Measurements from ENCODE around the gene EYA2.
"Not testable (repeated sequence)": the region's sequence is repeated elsewhere in the genome, so short reads cannot be mapped to it uniquely, and the experiment has no call there.

The EYA2 gene

DNA sequence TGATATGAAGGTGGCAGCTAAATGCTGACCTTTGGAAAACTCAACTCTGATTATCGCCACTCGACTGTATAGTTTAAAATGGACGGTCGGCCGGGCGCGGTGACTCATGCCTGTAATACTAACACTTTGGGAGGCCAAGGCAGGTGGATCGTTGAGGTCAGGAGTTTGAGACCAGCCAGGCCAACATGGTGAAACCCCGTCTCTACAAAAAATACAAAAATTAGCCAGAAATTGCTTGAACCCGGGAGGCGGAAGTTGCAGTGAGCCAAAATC lies 310.1 kb downstream of the EYA2 start:
- DNase-seq (ENCODE audit: low spot score) = not testable (repeated sequence)

DNA sequence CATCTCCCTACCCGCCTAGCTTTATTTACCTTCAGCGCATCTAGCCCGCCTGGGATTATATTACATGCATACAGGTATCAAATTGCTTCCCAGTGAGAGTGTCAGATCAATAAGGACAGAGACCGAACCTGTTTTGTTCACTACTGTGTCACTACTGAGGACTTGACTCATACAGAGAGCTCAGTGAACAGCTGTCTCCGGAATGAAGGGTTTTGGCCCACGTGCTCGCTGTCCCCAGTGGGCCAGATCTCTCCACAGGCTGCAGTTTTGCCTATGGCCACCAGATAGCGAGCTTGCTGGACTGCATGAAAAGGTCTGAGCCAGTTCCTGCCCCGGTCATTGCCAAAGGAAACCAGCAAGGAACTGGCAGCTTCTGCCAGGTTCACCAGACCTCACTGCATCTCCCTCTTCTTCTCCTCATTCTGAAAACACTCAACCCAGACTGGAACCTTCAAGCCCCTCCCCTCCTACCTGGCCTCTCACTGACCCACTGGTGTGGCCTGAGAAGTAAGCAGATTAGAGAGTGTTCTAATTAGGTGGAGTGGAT lies 311.0 kb downstream of the EYA2 start:
- DNase-seq (ENCODE audit: low spot score) = peak; percentile 11

DNA sequence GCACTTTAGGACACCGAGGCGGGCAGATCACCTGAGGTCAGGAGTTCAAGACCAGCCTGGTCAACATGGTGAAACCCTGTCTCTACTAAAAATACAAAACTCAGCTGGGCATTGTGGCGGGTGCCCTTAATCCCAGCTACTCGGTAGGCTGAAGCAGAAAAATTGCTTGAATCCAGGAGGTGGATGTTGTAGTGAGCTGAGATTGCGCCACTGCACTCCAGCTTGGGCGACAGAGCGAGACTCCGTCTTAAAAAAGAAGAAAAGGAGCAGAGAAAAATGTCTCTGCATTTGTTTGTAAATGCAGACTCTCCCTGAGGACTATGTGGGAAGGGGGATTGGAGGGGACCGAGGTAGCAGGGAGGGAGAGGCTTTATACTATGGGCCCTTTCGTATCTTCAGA lies 311.9 kb downstream of the EYA2 start:
- not testable (repeated sequence) for DNase-seq (ENCODE audit: low spot score)

DNA sequence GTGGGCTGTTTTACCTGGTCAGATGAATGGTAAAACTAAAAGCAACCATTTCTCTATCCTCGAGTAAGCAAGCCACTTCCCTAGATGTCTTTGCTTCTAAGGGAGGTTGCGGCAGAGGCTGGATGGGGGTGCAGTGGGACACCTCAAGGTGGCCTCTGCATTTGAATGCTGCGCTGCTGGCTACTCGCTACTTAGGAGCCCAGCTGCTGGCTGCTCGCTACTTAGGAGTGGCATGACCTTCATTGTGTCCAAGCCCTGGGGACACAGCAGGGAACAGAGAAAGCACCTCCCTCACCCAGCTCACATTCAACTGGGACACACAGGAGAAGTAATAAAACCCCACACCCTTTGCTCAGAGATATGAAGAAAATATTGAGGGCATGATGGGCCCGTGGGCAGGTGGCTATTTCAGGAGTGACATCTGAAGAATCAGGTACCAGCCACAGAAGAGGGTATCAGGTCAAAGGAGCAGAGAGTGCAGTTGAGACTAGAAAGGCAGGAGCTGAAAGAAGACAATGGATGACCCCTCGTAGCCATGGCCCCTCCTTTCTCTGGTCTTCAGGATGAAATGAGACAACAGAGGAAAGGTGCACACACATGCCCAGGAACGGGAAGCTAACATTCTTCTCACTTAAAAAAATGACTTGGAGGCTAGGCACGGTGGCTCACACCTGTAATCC lies 312.5 kb downstream of the EYA2 start:
- DNase-seq (ENCODE audit: low spot score) = no peak

DNA sequence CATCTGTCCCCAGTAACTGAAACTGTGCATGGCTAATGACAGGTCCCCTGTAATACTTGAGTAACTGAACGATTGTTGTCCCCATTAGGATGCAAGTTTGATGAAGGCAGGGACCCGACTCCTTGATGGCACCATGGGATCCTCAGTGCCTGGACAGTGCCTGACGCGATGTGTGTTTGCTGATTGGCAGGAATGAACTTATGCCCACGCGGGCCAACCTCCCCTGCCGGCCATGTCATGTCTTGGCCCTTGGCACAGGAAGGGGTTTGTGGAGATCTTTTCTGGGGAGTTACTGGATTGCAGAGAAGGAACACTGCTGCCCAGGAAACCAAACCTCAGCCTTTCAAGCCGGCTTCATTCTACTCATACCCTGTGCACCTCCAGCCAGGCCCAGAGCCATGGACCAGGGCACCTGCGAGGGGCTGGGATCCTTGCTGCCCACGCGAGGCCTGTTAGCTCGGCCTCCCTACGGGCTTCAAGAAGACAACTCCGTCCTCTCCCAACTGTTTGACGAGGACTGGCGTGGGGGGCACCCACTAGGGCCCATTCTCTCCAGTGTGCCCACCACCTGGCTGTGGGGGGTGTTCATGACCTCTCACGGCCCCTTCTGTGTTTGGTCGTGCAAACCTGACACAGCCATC lies 314.0 kb downstream of the EYA2 start:
- no peak for DNase-seq (ENCODE audit: low spot score)

DNA sequence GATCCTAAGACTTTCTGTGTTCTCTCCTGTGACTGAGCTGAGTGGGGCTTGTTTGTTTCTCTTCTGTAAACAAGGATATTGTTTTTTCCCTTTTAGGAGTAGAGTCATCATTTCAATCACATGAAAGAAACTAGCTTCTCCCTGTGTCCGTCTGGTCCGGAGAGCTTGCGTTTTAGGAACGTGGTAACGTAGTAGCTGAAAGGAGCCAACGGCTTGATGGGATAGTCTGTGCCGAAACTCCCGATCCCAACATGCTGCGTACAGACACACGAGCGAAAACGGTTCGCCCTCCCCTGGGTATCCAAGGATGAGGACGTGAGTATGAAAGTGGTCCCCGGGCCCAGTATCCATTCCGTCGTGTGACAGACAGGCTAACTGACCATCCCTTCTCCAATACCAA lies 315.3 kb downstream of the EYA2 start:
- DNase-seq (ENCODE audit: low spot score) = no peak

DNA sequence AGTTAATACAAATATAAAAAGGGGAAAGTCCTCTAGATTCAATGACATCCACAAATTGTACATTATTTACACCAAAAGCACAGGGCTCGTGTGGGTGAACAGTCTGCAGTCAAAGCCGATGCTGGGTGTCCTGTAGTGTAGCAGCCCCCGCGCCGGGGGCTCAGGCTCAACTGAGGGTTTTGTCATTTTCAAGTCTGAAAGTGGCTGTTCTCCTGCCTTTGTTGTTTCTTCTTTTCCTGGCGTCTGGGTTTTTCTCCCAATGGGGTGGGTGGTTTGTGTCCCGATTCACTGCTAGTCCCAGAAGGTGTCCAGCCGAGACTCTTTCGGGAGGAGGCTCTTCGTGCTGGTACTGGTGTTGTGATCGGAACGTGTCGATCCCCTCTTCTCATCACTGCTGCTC lies 315.8 kb downstream of the EYA2 start:
- DNase-seq (ENCODE audit: low spot score) = no peak

DNA sequence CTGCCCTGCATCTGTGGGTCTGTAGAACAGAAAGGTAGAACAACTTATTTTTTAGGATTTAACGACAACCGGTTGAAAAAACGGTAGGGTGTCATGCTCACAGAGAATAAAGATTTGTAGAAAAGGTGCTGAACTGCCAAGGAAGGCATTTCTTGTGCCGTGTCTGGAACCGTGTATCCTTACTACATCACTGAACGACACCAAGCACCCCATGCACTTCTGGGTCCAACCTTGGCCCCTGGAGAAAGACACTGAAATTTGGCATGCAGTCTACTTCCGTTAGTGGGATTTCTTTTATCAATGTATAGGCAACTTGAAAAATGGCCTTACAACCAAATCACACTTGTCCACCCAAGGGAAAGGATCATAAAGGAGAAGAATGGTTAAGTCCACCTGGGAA lies 316.4 kb downstream of the EYA2 start:
- no peak for DNase-seq (ENCODE audit: low spot score)

DNA sequence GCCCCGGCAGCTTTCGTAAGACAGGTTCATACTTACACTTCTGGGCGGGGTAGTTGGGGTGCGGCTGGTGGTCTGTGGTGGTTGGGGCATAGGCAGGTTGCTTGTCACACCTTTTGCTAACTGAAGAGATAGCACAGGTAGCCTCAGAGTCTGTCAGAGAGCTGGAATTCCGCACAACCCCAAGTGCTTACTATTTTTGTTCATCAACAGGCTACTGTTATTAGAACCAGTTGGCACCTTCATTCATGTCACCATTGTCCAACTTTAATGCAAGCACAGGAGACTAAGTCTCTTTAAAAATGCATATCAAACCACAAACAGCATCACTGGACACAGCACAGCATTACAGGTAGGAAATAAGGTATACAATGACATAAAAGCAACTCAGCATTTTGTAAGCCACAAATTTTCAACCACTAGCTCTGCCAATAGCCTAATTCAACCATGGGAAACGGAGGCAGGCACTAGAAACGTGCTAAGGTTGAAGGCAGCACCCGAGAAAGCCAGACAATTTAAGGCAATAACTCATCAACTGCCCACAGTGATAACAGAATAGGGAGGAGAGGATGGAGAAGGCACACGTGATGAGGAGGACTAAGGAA lies 318.1 kb downstream of the EYA2 start:
- DNase-seq (ENCODE audit: low spot score) = no peak

DNA sequence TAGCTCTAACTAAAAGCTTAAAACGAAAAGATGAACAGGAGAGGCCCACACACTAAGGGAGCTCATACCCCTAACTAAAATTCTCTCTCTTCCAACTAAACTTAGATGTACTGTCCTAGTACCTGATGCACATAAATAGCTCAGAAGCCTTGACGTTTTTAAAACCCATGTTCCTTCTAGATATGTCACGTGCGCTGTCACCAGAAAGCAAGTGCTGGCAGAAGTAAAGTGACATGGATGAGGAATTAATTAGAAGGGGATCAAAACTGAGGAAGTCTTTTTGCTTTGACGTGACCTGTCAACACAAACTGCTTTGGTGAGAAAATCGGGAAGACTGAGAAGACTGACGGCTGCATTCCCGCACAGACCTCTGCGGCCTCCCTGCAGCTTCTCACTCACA lies 319.3 kb downstream of the EYA2 start:
- DNase-seq (ENCODE audit: low spot score) = no peak

DNA sequence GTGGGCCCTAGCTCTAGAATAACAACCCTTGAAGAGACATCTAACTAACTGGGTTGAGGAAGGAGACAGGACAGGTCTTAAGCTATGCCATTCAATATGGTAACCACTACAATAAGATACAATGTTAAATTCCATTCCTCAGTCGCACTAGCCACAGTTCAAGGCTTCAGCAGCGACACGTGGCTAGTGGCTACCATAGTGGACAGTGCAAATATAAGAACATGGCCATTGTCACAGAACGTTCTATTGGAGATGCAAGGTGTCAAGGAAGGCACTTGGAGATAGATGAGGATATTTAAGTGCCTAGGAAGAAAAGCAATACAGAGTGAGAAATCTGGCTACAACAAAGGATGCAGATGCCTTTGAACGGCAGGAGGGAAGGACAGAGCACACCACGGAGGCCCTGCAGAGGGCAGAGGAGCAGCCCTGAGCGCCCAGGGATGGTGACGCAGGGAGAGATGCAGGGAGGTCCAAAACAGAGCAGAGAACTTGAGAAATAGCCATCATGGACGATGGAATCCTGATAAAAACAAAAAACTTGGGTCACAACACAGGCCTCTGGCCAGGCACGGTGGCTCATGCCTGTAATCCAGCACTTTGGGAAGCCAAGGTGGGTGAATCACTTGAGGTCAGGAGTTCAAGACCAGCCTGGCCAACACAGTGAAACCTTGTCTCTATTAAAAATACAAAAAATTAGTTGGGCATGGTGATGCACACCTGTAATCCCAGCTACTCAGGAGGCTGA lies 321.2 kb downstream of the EYA2 start:
- DNase-seq (ENCODE audit: low spot score) = no peak

DNA sequence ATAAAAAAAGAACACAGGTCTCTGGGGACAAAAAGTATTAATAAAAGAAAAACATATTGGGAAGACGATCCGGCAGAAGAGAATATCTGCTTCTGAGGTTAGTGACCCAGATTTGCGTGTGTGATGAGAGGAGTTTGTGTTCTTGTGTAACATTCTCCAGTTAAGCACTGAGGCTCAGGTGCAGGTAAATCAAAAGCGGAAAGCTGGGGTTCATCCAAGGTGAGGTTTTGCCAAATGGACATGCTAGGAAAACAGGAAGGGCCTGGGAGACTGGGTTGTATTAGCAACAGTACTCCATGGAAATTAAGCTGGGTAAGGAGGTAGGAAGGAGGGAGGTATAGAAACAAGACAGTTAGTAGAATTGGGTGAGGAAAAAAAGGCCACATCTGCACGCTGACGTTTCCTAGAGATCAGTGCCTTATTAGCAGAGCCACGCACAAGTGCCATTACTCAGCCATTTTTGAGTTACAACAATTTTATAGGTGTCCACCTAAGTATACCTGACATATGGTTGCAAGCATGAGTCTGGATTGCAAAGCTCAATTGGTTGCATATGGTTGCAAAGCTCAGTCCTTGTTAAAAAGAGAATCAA lies 322.3 kb downstream of the EYA2 start:
- no peak for DNase-seq (ENCODE audit: low spot score)

DNA sequence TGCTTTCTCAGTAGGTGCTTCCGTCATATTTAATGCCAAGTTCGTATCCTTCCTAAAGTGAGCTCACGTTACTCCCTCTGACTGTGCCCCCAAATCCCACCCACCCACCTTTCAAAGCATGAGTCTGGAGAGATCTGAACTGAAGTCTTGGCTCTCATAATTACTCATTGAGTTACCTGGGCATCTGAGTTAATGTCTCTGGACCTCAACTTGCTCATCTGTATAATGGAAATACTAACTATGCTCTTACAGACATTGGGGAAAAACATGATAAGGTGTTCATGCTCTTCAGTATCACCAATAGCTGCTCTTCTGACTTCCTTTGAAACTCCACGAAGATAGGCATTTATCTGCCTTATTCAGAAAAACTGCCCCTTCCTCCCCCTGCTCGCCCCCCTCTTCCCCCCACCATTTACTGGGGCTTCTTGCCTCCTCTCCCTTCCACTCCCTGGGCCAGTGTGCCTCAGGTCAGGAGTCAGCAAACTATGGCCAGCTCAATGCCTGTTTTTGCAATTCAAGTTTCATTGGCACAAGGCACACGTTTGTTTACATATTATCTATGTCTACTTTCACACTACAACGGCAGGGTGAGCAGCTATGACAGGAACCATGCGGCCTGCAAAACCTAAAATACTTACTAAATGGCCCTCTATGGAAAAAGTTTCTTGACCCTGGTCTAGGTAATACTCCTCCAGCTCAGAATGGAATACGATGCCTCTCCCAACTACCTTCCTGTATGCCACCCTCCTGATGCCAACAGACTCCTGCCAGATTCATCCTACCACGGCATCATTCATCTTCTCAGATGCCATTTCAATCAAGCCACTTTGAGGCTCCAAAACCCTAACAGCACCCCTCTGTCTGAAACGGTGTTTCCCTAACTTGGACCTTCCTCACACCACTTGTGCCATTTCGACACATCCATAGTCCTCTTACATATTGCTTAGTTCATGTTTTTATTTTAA lies 323.1 kb downstream of the EYA2 start:
- DNase-seq (ENCODE audit: low spot score) = no peak

DNA sequence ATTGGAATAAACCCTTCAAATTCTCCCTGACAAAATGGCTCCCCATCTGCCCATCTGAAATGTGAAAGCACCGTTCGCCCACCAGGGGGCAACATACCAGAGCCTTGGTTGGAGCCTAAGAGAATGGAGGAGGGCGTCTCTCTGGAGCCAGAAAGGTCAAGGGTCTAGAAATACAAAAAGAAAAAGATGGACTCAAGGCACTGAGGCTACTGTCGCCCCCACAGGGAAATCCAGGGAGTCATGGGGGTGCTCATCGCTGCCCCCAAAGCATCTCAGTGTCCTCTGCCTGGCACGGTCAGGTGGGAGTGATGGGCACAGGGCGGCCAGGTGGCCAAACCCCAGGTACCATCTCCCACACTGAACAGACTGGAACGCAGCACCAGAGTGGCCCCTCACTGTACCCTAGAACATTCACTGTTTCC lies 325.5 kb downstream of the EYA2 start:
- no peak for DNase-seq (ENCODE audit: low spot score)

DNA sequence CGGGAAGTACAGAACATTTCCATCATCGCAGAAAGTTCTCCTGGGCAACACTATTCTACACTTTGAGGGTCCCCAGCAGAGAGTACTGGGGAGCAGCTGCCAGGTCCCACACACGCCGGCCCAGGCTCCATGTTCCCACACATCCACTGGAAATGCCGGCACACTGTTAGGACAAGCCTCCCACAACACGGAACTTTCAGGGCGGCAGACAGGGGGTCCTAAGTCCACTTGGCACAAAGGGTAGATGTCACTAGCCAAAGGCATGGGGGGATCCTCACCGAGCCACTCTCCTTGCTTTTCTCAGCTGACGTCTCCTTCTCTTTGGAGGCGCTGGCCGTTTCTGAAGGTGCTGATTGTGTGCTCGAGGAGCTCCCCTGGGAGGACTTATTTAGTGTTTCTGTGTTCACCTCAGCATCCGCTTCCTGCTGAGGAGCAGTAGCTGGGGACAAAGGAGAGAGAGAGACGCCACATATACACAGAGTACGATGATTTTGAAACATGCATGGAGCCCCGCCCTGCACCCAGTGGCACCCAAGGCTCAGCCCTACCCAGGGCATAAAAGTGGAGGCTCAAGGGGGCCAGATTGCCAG lies 326.5 kb downstream of the EYA2 start:
- no peak for DNase-seq (ENCODE audit: low spot score)

DNA sequence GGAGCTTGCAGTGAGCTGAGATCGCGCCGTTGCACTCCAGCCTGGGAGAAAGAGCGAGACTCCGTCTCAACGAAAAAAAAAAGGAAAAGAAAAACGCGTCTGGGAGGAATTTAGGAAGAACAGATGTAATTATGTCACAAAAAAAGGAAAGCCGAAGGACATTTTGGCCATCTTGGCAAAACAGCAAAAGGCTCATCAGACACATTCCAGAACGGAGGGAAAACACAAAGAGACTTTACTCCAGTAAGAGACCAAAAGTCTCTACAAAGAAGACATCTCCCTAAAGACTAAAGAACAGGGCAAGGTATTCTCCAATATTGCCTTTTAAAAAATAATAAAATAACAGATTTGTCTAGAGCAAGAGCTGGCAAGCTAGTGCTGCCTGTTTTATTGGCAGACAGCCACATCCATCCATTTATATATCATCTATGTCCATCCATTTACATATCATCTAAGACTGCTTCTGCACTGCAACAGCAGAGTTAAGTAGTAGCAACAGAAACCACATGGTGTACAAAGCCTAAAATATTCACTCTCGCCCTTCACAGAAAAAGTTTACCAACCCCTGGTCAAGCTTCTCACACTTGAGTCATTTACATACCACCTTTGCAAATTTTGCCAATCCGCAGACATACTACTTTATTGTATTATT lies 328.0 kb downstream of the EYA2 start:
- DNase-seq (ENCODE audit: low spot score) = no peak

DNA sequence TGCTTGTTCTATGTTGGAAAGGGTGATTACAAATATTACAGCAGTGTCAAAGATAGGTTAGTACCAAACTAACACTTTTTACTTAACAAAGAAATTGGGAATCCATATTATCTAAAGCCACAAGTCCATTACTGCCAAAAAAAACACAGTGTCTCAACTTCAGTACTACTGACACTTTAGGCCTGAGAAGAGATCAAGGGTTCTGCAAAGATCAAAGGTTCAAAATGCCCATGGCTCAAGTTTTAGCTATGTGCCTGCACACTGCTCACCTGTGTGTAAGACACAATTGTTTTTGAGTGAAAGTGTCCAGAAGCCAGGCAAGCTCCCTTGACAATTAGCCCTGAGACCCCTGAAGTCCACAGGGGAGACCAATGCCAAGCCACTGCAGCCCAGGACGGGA lies 329.3 kb downstream of the EYA2 start:
- no peak for DNase-seq (ENCODE audit: low spot score)

DNA sequence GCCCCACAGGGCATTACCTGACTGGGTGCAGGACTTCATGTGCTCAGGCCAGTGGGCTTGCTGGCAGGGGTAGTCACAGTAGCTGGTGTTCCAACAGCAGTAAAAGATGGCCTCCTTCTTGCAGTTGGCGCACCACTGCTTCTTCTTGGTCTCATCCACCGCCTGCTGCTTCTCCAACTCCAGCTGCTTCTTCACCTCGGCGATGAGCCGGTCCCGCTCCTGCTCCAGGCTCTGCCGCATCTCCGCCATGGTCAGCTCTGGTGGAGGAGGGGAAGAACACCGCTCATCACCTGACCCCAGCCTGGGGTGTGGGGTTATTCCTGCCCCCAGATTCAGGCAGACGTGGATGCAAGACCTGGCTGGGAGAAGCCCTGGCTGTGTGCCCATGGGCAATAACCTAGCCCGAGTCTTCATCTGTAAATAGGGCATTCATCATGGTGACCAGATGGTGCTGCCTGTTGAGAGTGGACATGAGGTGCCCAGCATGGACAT lies 329.7 kb downstream of the EYA2 start:
- no peak for DNase-seq (ENCODE audit: low spot score)

DNA sequence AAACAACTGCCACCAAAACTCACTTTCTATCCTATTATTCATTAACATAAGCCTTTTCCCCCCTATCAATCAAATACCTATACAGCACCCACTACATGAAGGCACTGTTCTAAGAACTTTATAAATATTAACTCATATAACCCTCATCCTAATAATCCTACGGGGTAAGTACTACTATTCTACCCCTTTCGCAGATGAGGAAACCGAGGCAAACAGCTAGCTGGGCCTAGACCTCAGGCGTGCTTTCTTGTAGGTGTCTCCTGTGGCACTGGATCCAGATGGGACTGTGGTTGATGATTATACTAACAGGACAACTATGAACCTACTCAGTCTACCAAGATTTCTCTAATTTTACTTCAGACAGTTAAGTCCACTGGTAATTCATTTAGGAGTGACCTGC lies 330.2 kb downstream of the EYA2 start:
- no peak for DNase-seq (ENCODE audit: low spot score)

DNA sequence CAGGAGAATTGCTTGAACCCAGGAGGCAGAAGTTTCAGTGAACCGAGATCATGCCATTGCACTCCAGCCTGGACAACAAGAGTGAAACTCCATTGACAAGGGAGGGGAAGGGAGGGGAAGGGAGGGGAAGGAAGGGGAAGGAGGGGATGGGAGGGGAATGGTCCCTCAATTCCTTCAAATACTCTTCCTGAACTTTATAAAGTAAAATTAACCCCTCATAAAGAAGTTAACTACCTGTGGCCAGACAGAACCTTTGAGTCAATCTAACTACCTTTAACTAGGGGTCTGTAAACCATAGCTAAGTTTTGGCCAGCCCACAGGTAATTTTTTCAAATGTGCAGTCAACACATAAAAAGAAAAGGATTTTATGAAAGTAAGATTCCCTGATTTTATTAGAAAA lies 330.8 kb downstream of the EYA2 start:
- DNase-seq (ENCODE audit: low spot score) = no peak

All from globus pallidus (tissue), 1 donor.